H1 (cell line): ENCODE measurements around the gene SYT2. TPM values are rescaled to one million over a fixed set of nuclear protein-coding genes. Genes with fewer than 3 reads are reported as not detected.
A peak's percentile ranks its signal among the peaks of the same experiment; 100 is the strongest.

Experiments used
- CTCF ChIA-PET: fragments of 300-600 bp; sonication (Branson Sonifier 250); formaldehyde crosslinking; loops from one replicate; lab custom pipeline; 2021; ENCODE audit not compliant: partially characterized antibody; lab: Charles Lee
- POLR2A ChIA-PET: fragments of 300-600 bp; sonication (Branson Sonifier 250); formaldehyde crosslinking; loops from one replicate; lab custom pipeline; 2021; ENCODE audit warnings: inconsistent platforms; ENCODE audit not compliant: partially characterized antibody; lab: Charles Lee
- DNase-seq, 2 experiments: peaks; one replicate each; pipeline versions ENCODE4 v3.0.0 to v3.0.0-alpha.2; 2010 to 2022; ENCODE audit warnings: low spot score in 2 of 2, low read depth in 1 of 2, mixed read lengths in 1 of 2
- FAIRE-seq: peaks from 2 replicates; lab custom pipeline; 2011; peaks lifted over from hg19 to GRCh38; lab: Jason Lieb, UNC
- H2AFZ ChIP-seq: 2 replicates; pipeline ENCODE4 v1.8.1; 2012; ENCODE audit warnings: low read length, inconsistent platforms
- H2AK5ac ChIP-seq: 2 replicates; pipeline ENCODE4 v1.6.1; 2013; ENCODE audit warnings: low read depth, low read length
- H2BK120ac ChIP-seq: replicated peaks from 2 replicates; pipeline ENCODE3; 2013; ENCODE audit warnings: low read depth, low read length, inconsistent platforms
- H2BK12ac ChIP-seq: 2 replicates; pipeline ENCODE4 v1.6.1; 2013; ENCODE audit warnings: low read depth, low read length
- H2BK15ac ChIP-seq: 2 replicates; pipeline ENCODE4 v1.6.1; 2013; ENCODE audit warnings: low read length
- H2BK20ac ChIP-seq: 2 replicates; pipeline ENCODE4 v1.6.1; 2013; ENCODE audit warnings: low read length
- H2BK5ac ChIP-seq: 2 replicates; pipeline ENCODE4 v1.6.1; 2013; ENCODE audit warnings: low read depth, low read length
- H3K14ac ChIP-seq: 2 replicates; pipeline ENCODE4 v1.6.1; 2013; ENCODE audit warnings: inconsistent platforms; ENCODE audit not compliant: insufficient read length
- H3K18ac ChIP-seq: 2 replicates; pipeline ENCODE4 v1.6.1; 2013; ENCODE audit warnings: low read length; ENCODE audit errors: extremely low read depth
- H3K23ac ChIP-seq: 2 replicates; pipeline ENCODE4 v1.6.1; 2013; ENCODE audit warnings: inconsistent platforms; ENCODE audit not compliant: insufficient read length
- H3K23me2 ChIP-seq: 2 replicates; pipeline ENCODE4 v1.6.1; 2013; ENCODE audit warnings: low read depth, low read length
- H3K27ac ChIP-seq: 2 replicates; pipeline ENCODE4 v1.6.1; 2011; ENCODE audit warnings: low read depth, low read length, inconsistent platforms
- H3K27me3 ChIP-seq, 4 experiments: replicated peaks in 1 of 4; 1 replicate in 1 of 4; 2 replicates in 3 of 4; pipeline versions ENCODE4 v1.6.1 to v1.8.1; 2011 to 2013; ENCODE audit warnings: low read length in 3 of 4, mild to moderate bottlenecking in 3 of 4, inconsistent platforms in 2 of 4, mixed read lengths in 2 of 4, moderate library complexity in 1 of 4; ENCODE audit not compliant: control insufficient read depth in 3 of 4, insufficient read depth in 3 of 4; ENCODE audit errors: extremely low read depth in 1 of 4
- H3K36me3 ChIP-seq, 4 experiments: 2 replicates each; pipeline versions ENCODE4 v1.6.1 to v1.8.1; 2011 to 2013; ENCODE audit warnings: mild to moderate bottlenecking in 4 of 4, low read length in 3 of 4, moderate library complexity in 2 of 4, control low read depth in 1 of 4, inconsistent platforms in 1 of 4; ENCODE audit not compliant: insufficient read depth in 4 of 4, control insufficient read depth in 2 of 4
- H3K4ac ChIP-seq: replicated peaks from 2 replicates; pipeline ENCODE3; 2013; ENCODE audit warnings: low read length, low read depth, mixed read lengths, inconsistent platforms; ENCODE audit not compliant: insufficient read length
- H3K4me1 ChIP-seq, 4 experiments: replicated peaks in 1 of 4; 1 replicate in 1 of 4; 2 replicates in 3 of 4; pipeline versions ENCODE4 v1.6.1 to v1.8.1; 2011 to 2013; ENCODE audit warnings: low read length in 3 of 4, inconsistent platforms in 2 of 4, mixed read lengths in 1 of 4; ENCODE audit not compliant: insufficient read depth in 4 of 4, control insufficient read depth in 3 of 4
- H3K4me2 ChIP-seq, 2 experiments: 2 replicates each; pipeline versions ENCODE4 v1.6.1 to v1.8.1; 2011 to 2013; ENCODE audit warnings: low read depth in 2 of 2, low read length in 2 of 2, control low read depth in 1 of 2, inconsistent platforms in 1 of 2, mild to moderate bottlenecking in 1 of 2; ENCODE audit not compliant: insufficient read depth in 1 of 2
- H3K4me3 ChIP-seq, 4 experiments: fragments of 200-600, 300-600 bp in 1 of 4; sonication (generic), shearing (Covaris generic), sonication (Bioruptor Twin) in 1 of 4; 2 replicates each; pipeline versions ENCODE4 v1.5.1 to v1.8.1; 2011 to 2016; ENCODE audit warnings: low read length in 4 of 4, low read depth in 3 of 4, control low read depth in 2 of 4, inconsistent platforms in 2 of 4, mild to moderate bottlenecking in 2 of 4, mixed read lengths in 1 of 4, moderate library complexity in 1 of 4; ENCODE audit not compliant: insufficient read depth in 2 of 4; ENCODE audit errors: extremely low read depth in 1 of 4
- H3K56ac ChIP-seq: replicated peaks from 2 replicates; pipeline ENCODE3; 2013; ENCODE audit warnings: low read depth, mild to moderate bottlenecking, mixed read lengths, low read length, inconsistent platforms; ENCODE audit not compliant: insufficient read length
- H3K79me1 ChIP-seq: 2 replicates; pipeline ENCODE4 v1.6.1; 2013; ENCODE audit warnings: low read depth, low read length, control low read depth
- H3K79me2 ChIP-seq, 2 experiments: 2 replicates each; pipeline versions ENCODE4 v1.6.1 to v1.8.1; 2012 to 2013; ENCODE audit warnings: low read length in 2 of 2, mild to moderate bottlenecking in 2 of 2, inconsistent platforms in 1 of 2; ENCODE audit not compliant: insufficient read depth in 2 of 2, control insufficient read depth in 1 of 2
- H3K9ac ChIP-seq, 4 experiments: replicated peaks in 1 of 4; 1 replicate in 1 of 4; 2 replicates in 3 of 4; pipeline versions ENCODE4 v1.6.1 to v1.8.1; 2011 to 2013; ENCODE audit warnings: low read depth in 3 of 4, low read length in 3 of 4, control low read depth in 2 of 4, mild to moderate bottlenecking in 2 of 4, moderate library complexity in 2 of 4, inconsistent platforms in 1 of 4; ENCODE audit errors: extremely low read depth in 1 of 4
- H3K9me3 ChIP-seq, 2 experiments: 2 replicates each; pipeline versions ENCODE4 v1.6.1 to v1.8.1; 2012 to 2013; ENCODE audit warnings: mild to moderate bottlenecking in 2 of 2, moderate library complexity in 2 of 2, control low read depth in 1 of 2, inconsistent platforms in 1 of 2, low read depth in 1 of 2, low read length in 1 of 2, mixed read lengths in 1 of 2; ENCODE audit not compliant: insufficient read depth in 2 of 2
- H4K20me1 ChIP-seq, 2 experiments: replicated peaks in 1 of 2; 2 replicates each; pipeline versions ENCODE3 to v1.8.1; 2011 to 2013; ENCODE audit warnings: inconsistent platforms in 2 of 2, low read length in 2 of 2, mild to moderate bottlenecking in 1 of 2; ENCODE audit not compliant: insufficient read depth in 2 of 2, control insufficient read depth in 1 of 2
- H4K5ac ChIP-seq: 2 replicates; pipeline ENCODE4 v1.6.1; 2013; ENCODE audit warnings: low read length, low read depth, mixed read lengths, inconsistent platforms; ENCODE audit not compliant: insufficient read length
- H4K8ac ChIP-seq: 2 replicates; pipeline ENCODE4 v1.8.0; 2013; ENCODE audit warnings: mild to moderate bottlenecking, moderate library complexity, low read length, inconsistent platforms; ENCODE audit not compliant: insufficient read depth; ENCODE audit errors: extremely low read depth
- H4K91ac ChIP-seq: replicated peaks from 2 replicates; pipeline ENCODE3; 2013; ENCODE audit warnings: low read length, mixed read lengths, inconsistent platforms; ENCODE audit not compliant: insufficient read length
- BRCA1 ChIP-seq: IDR thresholded peaks from 2 replicates; pipeline ENCODE4 v1.6.1; 2012; ENCODE audit warnings: low read depth, low read length, improper control_type of control experiment
- EP300 ChIP-seq, 2 experiments: IDR thresholded peaks; 1 replicate in 1 of 2; 2 replicates in 1 of 2; pipeline ENCODE4 v1.6.1; 2011 to 2012; ENCODE audit warnings: low read depth in 2 of 2, low read length in 2 of 2, mild to moderate bottlenecking in 2 of 2, borderline replicate concordance in 1 of 2, inconsistent platforms in 1 of 2, moderate library complexity in 1 of 2
- GTF2F1 ChIP-seq: IDR thresholded peaks from 2 replicates; pipeline ENCODE4 v1.6.1; 2012; ENCODE audit warnings: low read depth, low read length, improper control_type of control experiment, borderline replicate concordance
- HDAC2 ChIP-seq, 2 experiments: fragments of 300-600 bp in 1 of 2; sonication (generic) in 1 of 2; IDR thresholded peaks; 2 replicates each; pipeline ENCODE4 v1.6.1; 2011 to 2012; ENCODE audit warnings: low read depth in 2 of 2, low read length in 2 of 2, mild to moderate bottlenecking in 2 of 2, moderate library complexity in 2 of 2, borderline replicate concordance in 1 of 2, inconsistent platforms in 1 of 2
- KDM1A ChIP-seq: fragments of 200-600, 300-600 bp; sonication (generic); IDR thresholded peaks from 2 replicates; pipeline ENCODE4 v1.7.1; 2016; ENCODE audit warnings: mild to moderate bottlenecking, low read length, borderline replicate concordance
- RBBP5 ChIP-seq: IDR thresholded peaks from 2 replicates; pipeline ENCODE4 v1.7.1; 2012; ENCODE audit warnings: low read depth, mild to moderate bottlenecking, inconsistent platforms, low read length, moderate library complexity, borderline replicate concordance
- SAP30 ChIP-seq: fragments of 300-600 bp; sonication (generic); IDR thresholded peaks from 2 replicates; pipeline ENCODE4 v1.7.1; 2012; ENCODE audit warnings: low read length, moderate library complexity, mild to moderate bottlenecking, inconsistent platforms; ENCODE audit not compliant: insufficient read depth, insufficient replicate concordance
- SP1 ChIP-seq: IDR thresholded peaks from 2 replicates; pipeline ENCODE4 v1.6.1; 2011; ENCODE audit warnings: low read depth, low read length
- TAF1 ChIP-seq: IDR thresholded peaks from 2 replicates; pipeline ENCODE4 v1.6.1; 2011; ENCODE audit warnings: mild to moderate bottlenecking, low read depth, low read length
- WGBS, 2 experiments: shearing (Covaris generic) in 1 of 2; methylation state at CpG; one replicate each; pipeline versions ENCODE4 v1.1.6 to v1.1.7; 2013 to 2015; ENCODE audit warnings: low lambda C conversion rate in 2 of 2, mixed read lengths in 2 of 2, inconsistent platforms in 1 of 2, low coverage in 1 of 2, missing lambda C conversion rate in 1 of 2; ENCODE audit not compliant: insufficient replicate concordance in 2 of 2, insufficient coverage in 1 of 2, insufficient read length in 1 of 2; ENCODE audit errors: extremely low coverage in 1 of 2, missing lambda C conversion rate in 1 of 2; 5-methylcytosine and 5-hydroxymethylcytosine counted together
- polyA plus RNA-seq, 7 experiments: library from polyadenylated mRNA; depleted of rRNA in 3 of 7; stranded (reverse) in 5 of 7; unstranded in 2 of 7; fragments of >200 nt in 5 of 7; fragments of 200-250 nt in 2 of 7; gene quantifications; 1 replicate in 5 of 7; 2 replicates in 1 of 7; 4 replicates in 1 of 7; pipeline versions ENCODE4 v1.2.1 to v1.2.3, GENCODE V29; 2011 to 2013; ENCODE audit warnings: missing spikeins in 2 of 7, mixed read lengths in 2 of 7
- total RNA-seq: library from RNA; stranded (reverse); fragmentation: NEBNext Ultra II Directional; extraction: Animal tissue kit (Norgen Biotek cat#: 25700); gene quantifications from 2 replicates; pipeline ENCODE4 v1.2.1, GENCODE V29; 2021
- TF ChIP-seq, protein P1 (sequence below), 3 experiments: IDR thresholded peaks; 1 replicate in 2 of 3; 2 replicates in 1 of 3; pipeline versions ENCODE4 v1.5.1 to v1.6.1; 2011; ENCODE audit warnings: low read length in 3 of 3, mild to moderate bottlenecking in 3 of 3, inconsistent platforms in 2 of 3, low read depth in 1 of 3, moderate library complexity in 1 of 3; ENCODE audit not compliant: insufficient read depth in 1 of 3; ENCODE audit errors: control extremely low read depth in 1 of 3

SYT2 gene
- total and polyA plus RNA-seq, 2 of the 8 experiments (the other 6 are each of a cell fraction or from before 2014, with no cell fraction given), result 2.8 to 11.0 TPM

DNA sequence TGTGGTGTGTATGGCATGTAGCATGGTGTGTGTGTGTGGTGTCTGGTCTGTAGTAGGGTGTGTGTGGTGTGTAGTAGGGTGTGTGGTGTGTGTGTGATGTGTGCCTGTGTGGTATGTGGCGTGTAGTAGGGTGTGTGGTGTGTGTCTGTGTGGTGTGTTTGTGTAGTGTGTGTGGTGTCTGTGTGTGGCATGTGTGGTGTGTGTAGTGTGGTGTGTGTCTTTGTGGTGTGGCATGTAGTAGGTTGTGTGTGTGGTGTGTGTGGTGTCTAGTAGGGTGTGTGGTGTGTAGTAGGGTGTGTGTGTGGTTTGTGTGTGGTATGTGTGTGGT, 85.5 kb downstream of the SYT2 start:
- POLR2A ChIA-PET, result interaction anchor here (0.6 kb wide), 1 partner anchor 14 kb away, joined by 3 read pairs; no protein-coding TSS in a partner anchor
- peak; percentile 85 for FAIRE-seq
- TF ChIP-seq, protein P1, sequence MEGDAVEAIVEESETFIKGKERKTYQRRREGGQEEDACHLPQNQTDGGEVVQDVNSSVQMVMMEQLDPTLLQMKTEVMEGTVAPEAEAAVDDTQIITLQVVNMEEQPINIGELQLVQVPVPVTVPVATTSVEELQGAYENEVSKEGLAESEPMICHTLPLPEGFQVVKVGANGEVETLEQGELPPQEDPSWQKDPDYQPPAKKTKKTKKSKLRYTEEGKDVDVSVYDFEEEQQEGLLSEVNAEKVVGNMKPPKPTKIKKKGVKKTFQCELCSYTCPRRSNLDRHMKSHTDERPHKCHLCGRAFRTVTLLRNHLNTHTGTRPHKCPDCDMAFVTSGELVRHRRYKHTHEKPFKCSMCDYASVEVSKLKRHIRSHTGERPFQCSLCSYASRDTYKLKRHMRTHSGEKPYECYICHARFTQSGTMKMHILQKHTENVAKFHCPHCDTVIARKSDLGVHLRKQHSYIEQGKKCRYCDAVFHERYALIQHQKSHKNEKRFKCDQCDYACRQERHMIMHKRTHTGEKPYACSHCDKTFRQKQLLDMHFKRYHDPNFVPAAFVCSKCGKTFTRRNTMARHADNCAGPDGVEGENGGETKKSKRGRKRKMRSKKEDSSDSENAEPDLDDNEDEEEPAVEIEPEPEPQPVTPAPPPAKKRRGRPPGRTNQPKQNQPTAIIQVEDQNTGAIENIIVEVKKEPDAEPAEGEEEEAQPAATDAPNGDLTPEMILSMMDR (IDR thresholded peaks at IDR 0.05; ENCODE audit: control extremely low read depth in 1 of 3, insufficient read depth in 1 of 3, low read depth in 1 of 3, low read length in 3 of 3), result no peak
- TF ChIP-seq RBBP5 (no peak), EP300 (IDR thresholded peaks at IDR 0.05; ENCODE audit: borderline replicate concordance in 1 of 2, low read depth in 2 of 2, low read length in 2 of 2) (no peak), SAP30 (no peak), KDM1A (no peak), GTF2F1 (no peak), SP1 (no peak), HDAC2 (IDR thresholded peaks at IDR 0.05; ENCODE audit: borderline replicate concordance in 1 of 2, low read depth in 2 of 2, low read length in 2 of 2) (no peak), BRCA1 (no peak), TAF1 (no peak)

More for the DNA sequence above, 85.5 kb downstream of the SYT2 start:
- peak overlapping the region; percentile 79 for H2AK5ac ChIP-seq
- no peak overlapping the region for H4K5ac ChIP-seq
- no peak overlapping the region for H3K18ac ChIP-seq
- no peaks in the 10 kb centered on the region for H3K27me3 ChIP-seq
- peak overlapping the region; percentile 82 for H2BK12ac ChIP-seq
- peak overlapping the region; percentile 5 for H3K23ac ChIP-seq
- H3K9me3 ChIP-seq, result no peaks in the 10 kb centered on the region
- peak overlapping the region; percentile 100 for H3K56ac ChIP-seq
- H4K8ac ChIP-seq, result peak overlapping the region; percentile 68; the same call in 1 of the 2 replicates
- CTCF ChIA-PET, result interaction anchor here (0.6 to 3.7 kb wide), 13 partner anchors 15 to 351 kb away, joined by 3 to 19 read pairs (median 6); no protein-coding TSS in a partner anchor
- peak overlapping the region in 1 of 4 experiments; percentile 35; a peak in 1 of 7 replicates for H3K9ac ChIP-seq
- H4K91ac ChIP-seq, result peak overlapping the region; percentile 99
- H3K4me2 ChIP-seq, result no peak overlapping the region
- peaks cover 0 to 13% (median 6%) of the 10 kb centered on the region in 4 experiments; a peak in 6 of 7 replicates for H3K4me1 ChIP-seq
- H4K20me1 ChIP-seq, result peaks cover 0 to 7% of the 10 kb centered on the region in 2 experiments
- peak overlapping the region; percentile 50 for H3K14ac ChIP-seq
- H3K79me2 ChIP-seq, result no peaks in the 10 kb centered on the region
- peaks cover 7% of the 10 kb centered on the region for H3K79me1 ChIP-seq
- WGBS, 2 experiments, result 89% methylated on average over 1 of the region's 1 CpG; no CpG with 5 or more reads in 1 of the 2 experiments
- no peak overlapping the region for H2AFZ ChIP-seq
- H2BK15ac ChIP-seq, result peak overlapping the region; percentile 61
- H3K27ac ChIP-seq, result no peak overlapping the region
- peaks cover 11% of the 10 kb centered on the region; the same call in 1 of the 2 replicates for H3K23me2 ChIP-seq
- H2BK5ac ChIP-seq, result peak overlapping the region; percentile 3
- H2BK20ac ChIP-seq, result peak overlapping the region; percentile 49
- peak overlapping the region; percentile 94 for H3K4ac ChIP-seq
- H2BK120ac ChIP-seq, result peak overlapping the region; percentile 68
- no peak for DNase-seq
- H3K36me3 ChIP-seq, result no peaks in the 10 kb centered on the region; a peak in 1 of 8 replicates
- no peak overlapping the region for H3K4me3 ChIP-seq
